ENCODE data around the gene INO80E. TPM values are rescaled to one million over a fixed set of nuclear protein-coding genes. Genes with fewer than 3 reads are reported as not detected.

The INO80E gene
- total RNA-seq, 1 experiment from 2014 or later = 94.1 TPM

GRCh38 chr16:29996766-29997250 is 767 bp downstream of the INO80E start:
- H3K27ac Mint-ChIP-seq = peak overlapping the region in 2 of 3 experiments; percentile 91 to 99; a peak in 3 of 7 replicates
- Histone ChIP-seq H3K9me3 (ENCODE audit: control insufficient read depth, low read depth, low read length) (no peaks in the 10 kb centered on the region), H4K5ac (ENCODE audit: insufficient read length, low read depth, low read length) (no peak overlapping the region), H2AFZ (ENCODE audit: low read length) (no peak overlapping the region), H3K14ac (ENCODE audit: insufficient read depth, low read length) (no peak overlapping the region), H4K20me1 (ENCODE audit: control insufficient read depth, insufficient read depth, insufficient read length) (no peaks in the 10 kb centered on the region), H3K4me1 (ENCODE audit: insufficient read depth, low read length) (0 out of 2 replicates have a peak, but pooled peaks cover 2% of the 10 kb centered on the region), H3K56ac (ENCODE audit: insufficient read length, low read depth, low read length) (no peak overlapping the region), H4K91ac (ENCODE audit: insufficient read length, low read depth, low read length) (no peak overlapping the region), H3K27me3 (ENCODE audit: insufficient read depth, low read length) (no peaks in the 10 kb centered on the region), H2BK15ac (ENCODE audit: low read depth, low read length) (no peak overlapping the region), H4K8ac (replicated peaks; ENCODE audit: insufficient read length, low read depth, low read length) (no peak overlapping the region), H2BK5ac (ENCODE audit: insufficient read length, low read length) (no peak overlapping the region), H3K9ac (ENCODE audit: extremely low read depth, insufficient read length, low read length) (peak overlapping the region; percentile 59), H3K23ac (ENCODE audit: insufficient read length, low read depth, low read length) (no peak overlapping the region), H2AK5ac (ENCODE audit: insufficient read length, low read length) (no peak overlapping the region), H3K4me2 (ENCODE audit: insufficient read depth, insufficient read length, low read length) (peak overlapping the region; percentile 92), H2BK120ac (ENCODE audit: low read depth, low read length, poor library complexity, severe bottlenecking) (no peak overlapping the region), H3K27ac (ENCODE audit: insufficient read length, low read depth, low read length) (no peak overlapping the region), H3K23me2 (ENCODE audit: insufficient read length, low read depth, low read length, poor library complexity, severe bottlenecking) (peaks cover 14% of the 10 kb centered on the region), H3T11ph (ENCODE audit: low read length) (no peak overlapping the region), H3K79me1 (ENCODE audit: insufficient read depth, low read depth, low read length, poor library complexity, severe bottlenecking) (no peaks in the 10 kb centered on the region), H3K18ac (ENCODE audit: insufficient read length, low read depth, low read length) (no peak overlapping the region), H3K4ac (ENCODE audit: low read depth, low read length) (no peak overlapping the region), H2BK20ac (ENCODE audit: low read depth, low read length, poor library complexity, severe bottlenecking) (no peak overlapping the region), H3K79me2 (ENCODE audit: insufficient read depth, low read length) (no peaks in the 10 kb centered on the region; the same call in 1 of the 2 replicates), H2BK12ac (ENCODE audit: insufficient read length, low read depth, low read length) (no peak overlapping the region)
- H3K4me3 Mint-ChIP-seq = peak overlapping the region; percentile 97 to 98
- WGBS (ENCODE audit: extremely low coverage, insufficient read length, low lambda C conversion rate) = no CpG with 5 or more reads among the region's 9 CpGs
- H3K4me1 Mint-ChIP-seq = peaks cover 15 to 37% of the 10 kb centered on the region in 2 experiments
- H3K36me3 Mint-ChIP-seq (ENCODE audit: insufficient read depth in 1 of 3, low read depth in 3 of 3) = peaks cover 15 to 54% (median 26%) of the 10 kb centered on the region in 3 experiments
- no peak for DNase-seq
- H3K9me3 Mint-ChIP-seq = no peaks in the 10 kb centered on the region; a peak in 1 of 5 replicates
- TF ChIP-seq CTCF (conservative IDR thresholded peaks at IDR 0.05) = no peak
- H3K27me3 Mint-ChIP-seq (ENCODE audit: low read depth) = no peaks in the 10 kb centered on the region; the same call in 1 of the 2 replicates
